Body of pancreas (tissue), 4 donors: ENCODE data around the gene PTPRCAP. TPM values are rescaled to one million over a fixed set of nuclear protein-coding genes. Genes with fewer than 3 reads are reported as not detected.
A peak's percentile ranks its signal among the peaks of the same experiment; 100 is the strongest.

ENCODE experiments used
- ATAC-seq: fragments of 150-250 bp; one replicate; pipeline ENCODE4 v1.9.1; 2016
- DNase-seq, 4 donors: peaks; one replicate each; pipeline ENCODE4 v3.0.0-alpha.2; 2019
- H3K27ac ChIP-seq, 4 donors: fragments of 200-600 bp; sonication (generic); 1 replicate in 3 of 4; 2 replicates in 1 of 4; pipeline versions ENCODE4 v1.5.1 to v1.6.1; 2016 to 2019; ENCODE audit warnings: mild to moderate bottlenecking in 1 of 4, mixed read lengths in 1 of 4, moderate library complexity in 1 of 4
- H3K27me3 ChIP-seq, 2 donors: fragments of 200-600 bp; sonication (generic); one replicate each; pipeline ENCODE4 v1.6.0; 2016; ENCODE audit warnings: mild to moderate bottlenecking in 1 of 2
- H3K36me3 ChIP-seq, 2 donors: fragments of 200-600 bp; sonication (generic); replicated peaks in 1 of 2; 2 replicates each; pipeline ENCODE4 v1.5.1; 2016; ENCODE audit warnings: low read depth in 2 of 2; ENCODE audit not compliant: insufficient read depth in 1 of 2
- H3K4me1 ChIP-seq: fragments of 200-600 bp; sonication (generic); one replicate; pipeline ENCODE4 v1.6.0; 2016
- H3K4me3 ChIP-seq, 2 donors: fragments of 200-600 bp; sonication (generic); 1 replicate in 1 of 2; 2 replicates in 1 of 2; pipeline ENCODE4 v1.5.1; 2016 to 2019
- H3K9me3 ChIP-seq, 3 donors: fragments of 200-600 bp; sonication (generic); 1 replicate in 2 of 3; 2 replicates in 1 of 3; pipeline ENCODE4 v1.5.1; 2016
- POLR2A ChIP-seq, 3 donors: fragments of 450-650 bp; IDR thresholded peaks; one replicate each; pipeline ENCODE4 v1.6.1; 2016; ENCODE audit warnings: antibody characterized with exemption in 3 of 3, mild to moderate bottlenecking in 2 of 3
- WGBS, 2 donors: methylation state at CpG; one replicate each; pipeline ENCODE4 v1.1.5; 2017; 5-methylcytosine and 5-hydroxymethylcytosine counted together
- intact Hi-C: fragments of 100-400 bp; cut with DNase I; formaldehyde crosslinking; loops from one replicate; pipeline ENCODE4 v1.15.1; 2023
- total RNA-seq, 2 donors: library from RNA; depleted of rRNA; stranded (reverse); fragments of >200 nt; gene quantifications; one replicate each; pipeline ENCODE4 v1.1.0, GENCODE V29; 2016
- TF ChIP-seq, protein P1 (sequence below), 7 experiments: fragments of 450-650 bp in 4 of 7; fragments of 200-600 bp in 3 of 7; sonication (generic) in 3 of 7; IDR thresholded peaks; one replicate each; pipeline ENCODE4 v1.5.1; 2016 to 2019; ENCODE audit warnings: antibody characterized with exemption in 7 of 7

The PTPRCAP gene
- total RNA-seq, 2 donors from 2014 or later: 6.0 to 6.9 TPM

- DNase-seq (no peak), ATAC-seq (no peak)
- H3K4me1 ChIP-seq: peaks cover 8% of the 10 kb centered on the region
- no peak overlapping the region for H3K27ac ChIP-seq
- 90 to 92% methylated on average over 10 to 20 of the region's 21 CpGs for WGBS, 2 donors
- H3K36me3 ChIP-seq: no peaks in the 10 kb centered on the region
- intact Hi-C loops: no loop called here
- TF ChIP-seq POLR2A (IDR thresholded peaks at IDR 0.05): no peak
- TF ChIP-seq, protein P1, sequence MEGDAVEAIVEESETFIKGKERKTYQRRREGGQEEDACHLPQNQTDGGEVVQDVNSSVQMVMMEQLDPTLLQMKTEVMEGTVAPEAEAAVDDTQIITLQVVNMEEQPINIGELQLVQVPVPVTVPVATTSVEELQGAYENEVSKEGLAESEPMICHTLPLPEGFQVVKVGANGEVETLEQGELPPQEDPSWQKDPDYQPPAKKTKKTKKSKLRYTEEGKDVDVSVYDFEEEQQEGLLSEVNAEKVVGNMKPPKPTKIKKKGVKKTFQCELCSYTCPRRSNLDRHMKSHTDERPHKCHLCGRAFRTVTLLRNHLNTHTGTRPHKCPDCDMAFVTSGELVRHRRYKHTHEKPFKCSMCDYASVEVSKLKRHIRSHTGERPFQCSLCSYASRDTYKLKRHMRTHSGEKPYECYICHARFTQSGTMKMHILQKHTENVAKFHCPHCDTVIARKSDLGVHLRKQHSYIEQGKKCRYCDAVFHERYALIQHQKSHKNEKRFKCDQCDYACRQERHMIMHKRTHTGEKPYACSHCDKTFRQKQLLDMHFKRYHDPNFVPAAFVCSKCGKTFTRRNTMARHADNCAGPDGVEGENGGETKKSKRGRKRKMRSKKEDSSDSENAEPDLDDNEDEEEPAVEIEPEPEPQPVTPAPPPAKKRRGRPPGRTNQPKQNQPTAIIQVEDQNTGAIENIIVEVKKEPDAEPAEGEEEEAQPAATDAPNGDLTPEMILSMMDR (IDR thresholded peaks at IDR 0.05): no peak
- no peaks in the 10 kb centered on the region for H3K27me3 ChIP-seq
- no peaks in the 10 kb centered on the region for H3K9me3 ChIP-seq
- H3K4me3 ChIP-seq: no peak overlapping the region
Measured at GRCh38 chr11:67453816-67454732, 16.6 kb upstream of the PTPRCAP start.

DNA sequence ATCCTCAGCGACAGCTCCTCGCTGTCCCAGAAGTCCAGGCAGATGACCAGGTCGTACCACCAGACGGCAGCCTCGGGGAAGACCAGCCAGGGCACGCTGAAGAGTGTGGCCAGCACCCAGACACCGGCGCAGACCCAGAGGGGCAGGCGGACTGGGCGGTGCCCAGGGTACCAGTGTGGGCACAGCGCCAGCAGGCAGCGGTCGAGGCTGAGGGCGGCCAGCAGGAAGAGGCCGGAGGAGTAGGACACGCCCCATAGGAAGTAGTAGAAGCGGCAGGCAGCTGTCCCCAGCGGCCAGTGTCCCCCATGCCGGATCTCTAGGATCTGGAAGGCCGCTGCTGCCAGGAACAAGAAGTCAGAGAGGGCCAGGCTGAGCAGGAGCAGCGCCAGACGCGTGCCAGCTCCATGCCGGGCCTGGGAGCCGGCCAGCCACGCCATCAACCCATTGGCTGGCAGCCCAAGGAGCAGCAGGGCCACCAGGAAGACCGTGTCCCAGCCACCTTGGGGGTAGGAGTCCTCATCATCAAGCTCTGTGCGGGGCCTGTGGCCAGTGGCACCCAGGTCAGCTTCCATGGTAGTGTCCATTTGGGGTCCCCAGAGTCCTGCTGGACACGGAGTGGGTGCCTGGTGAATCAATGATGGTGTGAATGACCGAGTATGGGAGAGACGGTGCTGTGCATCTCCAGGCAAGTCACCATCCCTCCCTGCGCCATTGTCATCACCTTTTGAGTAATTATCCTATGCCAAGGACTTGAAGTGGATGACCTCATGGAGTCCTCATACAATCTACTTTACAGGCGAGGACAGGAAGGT is 14.9 kb upstream of the PTPRCAP start, which contains the start of gene GPR152:
GPR152 (minus strand) TSS at position 589 of the 812 bp plus-strand sequence; CDS start at position 584, 5 bp downstream.
- peak; percentile 70 for ATAC-seq
- intact Hi-C loops: no loop called here
- H3K4me3 ChIP-seq: no peak within 1 kb of the TSS

DNA sequence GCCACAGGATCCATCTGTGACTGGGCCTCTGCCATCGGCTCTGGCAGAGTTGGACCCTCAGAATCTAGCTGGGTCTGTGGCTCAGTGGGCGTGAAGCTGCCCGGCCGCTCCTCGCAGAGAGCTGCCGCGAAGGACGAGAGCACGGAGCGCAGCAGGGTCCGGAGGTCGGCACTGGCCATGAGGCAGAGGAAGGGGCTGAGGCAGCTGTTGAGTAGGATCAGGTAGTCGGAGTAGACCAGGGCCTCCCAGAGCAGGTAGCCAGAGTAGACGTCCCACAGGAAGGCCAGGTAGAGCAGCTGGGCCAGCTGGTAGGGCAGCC is 14.1 kb upstream of the PTPRCAP start:
- intact Hi-C loops: no loop called here
- Histone ChIP-seq H3K9me3 (no peaks in the 10 kb centered on the region), H3K27ac (no peak overlapping the region), H3K27me3 (no peaks in the 10 kb centered on the region), H3K4me3 (no peak overlapping the region), H3K36me3 (no peaks in the 10 kb centered on the region), H3K4me1 (peaks cover 8% of the 10 kb centered on the region)
- no peak for DNase-seq
- 89% methylated on average over 14 of the region's 14 CpGs; no CpG with 5 or more reads in 1 of the 2 donors for WGBS, 2 donors
- TF ChIP-seq, protein P1 (IDR thresholded peaks at IDR 0.05): no peak
- no peak for TF ChIP-seq POLR2A (IDR thresholded peaks at IDR 0.05)
- ATAC-seq: no peak

More for the DNA sequence above, 14.9 kb upstream of the PTPRCAP start, which contains the start of gene GPR152:
- 75 to 84% methylated on average over 6 to 24 of the region's 33 CpGs for WGBS, 2 donors
- Histone ChIP-seq H3K27ac (peak within 1 kb of the TSS in 2 of 4 donors; percentile 41 to 56), H3K9me3 (no peaks in the 10 kb centered on the region), H3K4me1 (peaks cover 8% of the 10 kb centered on the region), H3K27me3 (no peaks in the 10 kb centered on the region), H3K36me3 (no peaks in the 10 kb centered on the region)
- peak; percentile 55 to 84 (median 72) for DNase-seq
- TF ChIP-seq, protein P1 (IDR thresholded peaks at IDR 0.05): peak in 2 of 7 experiments; percentile 1 to 10
- no peak for TF ChIP-seq POLR2A (IDR thresholded peaks at IDR 0.05)

- DNase-seq: no peak
- Histone ChIP-seq H3K27me3 (no peaks in the 10 kb centered on the region), H3K4me1 (peaks cover 8% of the 10 kb centered on the region), H3K27ac (no peak overlapping the region), H3K36me3 (no peaks in the 10 kb centered on the region), H3K4me3 (no peak overlapping the region), H3K9me3 (no peaks in the 10 kb centered on the region)
- 86 to 93% methylated on average over 13 to 24 of the region's 25 CpGs for whole genome bisulfite sequencing, 2 donors
- intact Hi-C loops: no loop called here
- no peak for ATAC-seq
- no peak for TF ChIP-seq POLR2A (IDR thresholded peaks at IDR 0.05)
- TF ChIP-seq, protein P1 (IDR thresholded peaks at IDR 0.05): no peak
Measured at GRCh38 chr11:67450796-67451657, 13.5 kb upstream of the PTPRCAP start.
